NCI-H1105 treated with DMSO at 0.1 percent for 48 hours (cell line): Measurements from ENCODE around the gene ZCCHC24.

Source experiments
- DNase-seq: peaks from one replicate; lab custom pipeline; 2025; lab: John Stamatoyannopoulos, UW

ZCCHC24 gene

GRCh38 chr10:79397575-79398303 lies 47.7 kb downstream of the ZCCHC24 start:
- no peak for DNase-seq

- DNase-seq = no peak
Measured at GRCh38 chr10:79397051-79397450, 48.4 kb downstream of the ZCCHC24 start.

- no peak for DNase-seq
Measured at GRCh38 chr10:79396520-79396919, 48.9 kb downstream of the ZCCHC24 start.

- DNase-seq = no peak
Measured at GRCh38 chr10:79394664-79395063, 50.8 kb downstream of the ZCCHC24 start.

- DNase-seq = no peak
Measured at GRCh38 chr10:79393924-79394610, 51.4 kb downstream of the ZCCHC24 start.

- no peak for DNase-seq
Measured at GRCh38 chr10:79393221-79393923, 52.1 kb downstream of the ZCCHC24 start.

- DNase-seq = no peak
Measured at GRCh38 chr10:79392506-79393176, 52.8 kb downstream of the ZCCHC24 start.

GRCh38 chr10:79392020-79392398 lies 53.4 kb downstream of the ZCCHC24 start:
- no peak for DNase-seq

- no peak for DNase-seq
Measured at GRCh38 chr10:79391231-79392019, 54.0 kb downstream of the ZCCHC24 start.

- no peak for DNase-seq
Measured at GRCh38 chr10:79390551-79391229, 54.7 kb downstream of the ZCCHC24 start.

GRCh38 chr10:79390057-79390456 lies 55.4 kb downstream of the ZCCHC24 start:
- no peak for DNase-seq

- DNase-seq = no peak
Measured at GRCh38 chr10:79387974-79388850, 57.2 kb downstream of the ZCCHC24 start.

- DNase-seq = no peak
Measured at GRCh38 chr10:79387466-79387973, 57.9 kb downstream of the ZCCHC24 start.

GRCh38 chr10:79386637-79387465 lies 58.6 kb downstream of the ZCCHC24 start:
- DNase-seq = no peak

- no peak for DNase-seq
Measured at GRCh38 chr10:79385804-79386531, 59.5 kb downstream of the ZCCHC24 start.

- DNase-seq = no peak
Measured at GRCh38 chr10:79385392-79385795, 60.0 kb downstream of the ZCCHC24 start.

GRCh38 chr10:79384773-79385391 lies 60.5 kb downstream of the ZCCHC24 start:
- DNase-seq = no peak
